ENCODE data around the gene TPSG1.

GRCh38 chr16:1208239-1208830, 16.7 kb downstream of the TPSG1 start:
- TF ChIP-seq CTCF (IDR thresholded peaks at IDR 0.05): no peak
- TF ChIP-seq POLR2A (IDR thresholded peaks at IDR 0.05): no peak
- TF ChIP-seq EP300 (IDR thresholded peaks at IDR 0.05): no peak
- no peak for TF ChIP-seq POLR2AphosphoS5 (IDR thresholded peaks at IDR 0.05)

Data from stomach (tissue), 4 donors.